Activated T-cell treated with anti-CD3 and anti-CD28 coated beads, Interleukin-2, amount 50 U/mL, for 4 hours (primary cell): ENCODE results near the gene C2orf49. TPM values are rescaled to one million over a fixed set of nuclear protein-coding genes. Genes with fewer than 3 reads are reported as not detected.

Source experiments
- ATAC-seq, 2 donors: fragments of 200-7000 bp; cut with Tn5 transposase; one replicate each; pipeline ENCODE4 v1.10.0; 2021
- DNase-seq: peaks from one replicate; pipeline ENCODE4 v3.0.0-alpha.2; 2020
- H3K27me3 Mint-ChIP-seq: one replicate; pipeline ENCODE4 v1.8.0; 2021; ENCODE audit warnings: low read depth, mixed read lengths
- H3K36me3 Mint-ChIP-seq: one replicate; pipeline ENCODE4 v1.8.0; 2022; ENCODE audit warnings: mixed read lengths; ENCODE audit not compliant: insufficient read depth
- H3K4me1 Mint-ChIP-seq: one replicate; pipeline ENCODE4 v1.8.0; 2021; ENCODE audit warnings: low read depth, mixed read lengths
- H3K4me3 Mint-ChIP-seq: one replicate; pipeline ENCODE4 v1.8.0; 2021; ENCODE audit warnings: mild to moderate bottlenecking, moderate library complexity, mixed read lengths
- H3K9me3 Mint-ChIP-seq: one replicate; pipeline ENCODE4 v1.8.0; 2021; ENCODE audit warnings: mixed read lengths
- total RNA-seq, 3 donors: library from RNA; stranded (reverse); gene quantifications; one replicate each; pipeline ENCODE4 v1.2.1, GENCODE V29; 2021

The C2orf49 gene
- total RNA-seq, 3 donors from 2014 or later: 16.2 to 18.8 (median 18.1) TPM

GRCh38 chr2:105362862-105363591, 25.7 kb downstream of the C2orf49 start:
- H3K9me3 Mint-ChIP-seq: no peaks in the 10 kb centered on the region
- ATAC-seq: no peak

GRCh38 chr2:105364436-105365139, 27.2 kb downstream of the C2orf49 start:
- Mint-ChIP-seq H3K4me1 (peaks cover 33% of the 10 kb centered on the region), H3K27me3 (no peaks in the 10 kb centered on the region), H3K4me3 (no peak overlapping the region), H3K9me3 (no peaks in the 10 kb centered on the region), H3K36me3 (peaks cover 11% of the 10 kb centered on the region)
- DNase-seq (no peak), ATAC-seq (no peak)

More at GRCh38 chr2:105362862-105363591, 25.7 kb downstream of the C2orf49 start:
- H3K4me1 Mint-ChIP-seq: peaks cover 33% of the 10 kb centered on the region
- H3K27me3 Mint-ChIP-seq: no peaks in the 10 kb centered on the region
- no peak overlapping the region for H3K4me3 Mint-ChIP-seq
- no peak for DNase-seq
- peaks cover 17% of the 10 kb centered on the region for H3K36me3 Mint-ChIP-seq

GRCh38 chr2:105365206-105365605, 27.9 kb downstream of the C2orf49 start:
- peaks cover 36% of the 10 kb centered on the region for H3K4me1 Mint-ChIP-seq
- ATAC-seq (no peak), DNase-seq (no peak)
- peaks cover 9% of the 10 kb centered on the region for H3K36me3 Mint-ChIP-seq
- H3K9me3 Mint-ChIP-seq: no peaks in the 10 kb centered on the region
- H3K27me3 Mint-ChIP-seq: no peaks in the 10 kb centered on the region
- H3K4me3 Mint-ChIP-seq: no peak overlapping the region

GRCh38 chr2:105368759-105369408, 31.5 kb downstream of the C2orf49 start:
- Mint-ChIP-seq H3K9me3 (no peaks in the 10 kb centered on the region), H3K4me1 (peaks cover 19% of the 10 kb centered on the region), H3K27me3 (no peaks in the 10 kb centered on the region), H3K4me3 (no peak overlapping the region), H3K36me3 (peaks cover 2% of the 10 kb centered on the region)
- no peak for ATAC-seq
- DNase-seq: no peak

- no peaks in the 10 kb centered on the region for H3K27me3 Mint-ChIP-seq
- peaks cover 2% of the 10 kb centered on the region for H3K36me3 Mint-ChIP-seq
- H3K4me1 Mint-ChIP-seq: peaks cover 25% of the 10 kb centered on the region
- peak overlapping the region; percentile 16 for H3K4me3 Mint-ChIP-seq
- peak; percentile 98 to 99 for ATAC-seq
- peak; percentile 84 for DNase-seq
- no peaks in the 10 kb centered on the region for H3K9me3 Mint-ChIP-seq
Observed at GRCh38 chr2:105369777-105370690, 32.7 kb downstream of the C2orf49 start.

- ATAC-seq: no peak
- Mint-ChIP-seq H3K4me1 (peaks cover 25% of the 10 kb centered on the region), H3K27me3 (no peaks in the 10 kb centered on the region)
Observed at GRCh38 chr2:105371156-105371555, 33.8 kb downstream of the C2orf49 start.

GRCh38 chr2:105371810-105372209, 34.5 kb downstream of the C2orf49 start:
- Mint-ChIP-seq H3K9me3 (no peaks in the 10 kb centered on the region), H3K4me3 (no peak overlapping the region), H3K36me3 (no peaks in the 10 kb centered on the region), H3K4me1 (peaks cover 25% of the 10 kb centered on the region), H3K27me3 (no peaks in the 10 kb centered on the region)
- ATAC-seq (no peak), DNase-seq (no peak)

More at GRCh38 chr2:105371156-105371555, 33.8 kb downstream of the C2orf49 start:
- Mint-ChIP-seq H3K36me3 (no peaks in the 10 kb centered on the region), H3K4me3 (no peak overlapping the region), H3K9me3 (no peaks in the 10 kb centered on the region)
- DNase-seq: no peak

GRCh38 chr2:105373344-105373781, 36.0 kb downstream of the C2orf49 start:
- H3K4me3 Mint-ChIP-seq: no peak overlapping the region
- H3K27me3 Mint-ChIP-seq: no peaks in the 10 kb centered on the region
- no peaks in the 10 kb centered on the region for H3K36me3 Mint-ChIP-seq
- no peaks in the 10 kb centered on the region for H3K9me3 Mint-ChIP-seq
- ATAC-seq: no peak
- peaks cover 25% of the 10 kb centered on the region for H3K4me1 Mint-ChIP-seq
- DNase-seq: no peak

GRCh38 chr2:105373895-105374401, 36.6 kb downstream of the C2orf49 start:
- Mint-ChIP-seq H3K9me3 (no peaks in the 10 kb centered on the region), H3K4me3 (peak overlapping the region; percentile 50), H3K27me3 (no peaks in the 10 kb centered on the region), H3K36me3 (no peaks in the 10 kb centered on the region), H3K4me1 (peaks cover 25% of the 10 kb centered on the region)
- DNase-seq (no peak), ATAC-seq (peak; percentile 18 to 25)

- Mint-ChIP-seq H3K4me3 (no peak overlapping the region), H3K9me3 (no peaks in the 10 kb centered on the region)
- ATAC-seq: no peak
Observed at GRCh38 chr2:105375001-105375561, 37.7 kb downstream of the C2orf49 start.

GRCh38 chr2:105376010-105376409, 38.7 kb downstream of the C2orf49 start:
- Mint-ChIP-seq H3K4me1 (peaks cover 18% of the 10 kb centered on the region), H3K9me3 (no peaks in the 10 kb centered on the region), H3K27me3 (no peaks in the 10 kb centered on the region), H3K4me3 (no peak overlapping the region), H3K36me3 (no peaks in the 10 kb centered on the region)
- DNase-seq (no peak), ATAC-seq (no peak)

More at GRCh38 chr2:105375001-105375561, 37.7 kb downstream of the C2orf49 start:
- H3K4me1 Mint-ChIP-seq: peaks cover 19% of the 10 kb centered on the region
- H3K36me3 Mint-ChIP-seq: no peaks in the 10 kb centered on the region
- no peak for DNase-seq
- no peaks in the 10 kb centered on the region for H3K27me3 Mint-ChIP-seq

- Mint-ChIP-seq H3K4me1 (peaks cover 18% of the 10 kb centered on the region), H3K27me3 (no peaks in the 10 kb centered on the region), H3K4me3 (no peak overlapping the region), H3K36me3 (no peaks in the 10 kb centered on the region), H3K9me3 (no peaks in the 10 kb centered on the region)
- ATAC-seq (no peak), DNase-seq (no peak)
Observed at GRCh38 chr2:105376789-105377240, 39.5 kb downstream of the C2orf49 start.

GRCh38 chr2:105377871-105378270, 40.5 kb downstream of the C2orf49 start:
- DNase-seq (no peak), ATAC-seq (no peak)
- Mint-ChIP-seq H3K36me3 (no peaks in the 10 kb centered on the region), H3K9me3 (no peaks in the 10 kb centered on the region), H3K4me3 (no peak overlapping the region), H3K27me3 (no peaks in the 10 kb centered on the region), H3K4me1 (peaks cover 17% of the 10 kb centered on the region)
